Natural killer cell (primary cell): ENCODE data around the gene KCTD17. TPM values are rescaled to one million over a fixed set of nuclear protein-coding genes. Genes with fewer than 3 reads are reported as not detected.
"Not testable (repeated sequence)": the region's sequence is repeated elsewhere in the genome, so short reads cannot be mapped to it uniquely, and the experiment has no call there.

ENCODE experiments used
- ATAC-seq, 3 donors: fragments of 150-1000 bp in 2 of 3; fragments of 200-7000 bp in 1 of 3; cut with Tn5 transposase; 1 replicate in 1 of 3; 2 replicates in 2 of 3; pipeline ENCODE4 v1.10.0; 2021; ENCODE audit warnings: mild to moderate bottlenecking in 2 of 3, moderate library complexity in 2 of 3
- DNase-seq, 2 donors: peaks; one replicate each; pipeline versions ENCODE4 v3.0.0 to v3.0.0-alpha.2; 2013 to 2021; ENCODE audit warnings: mixed read lengths in 1 of 2
- H3K27ac ChIP-seq: one replicate; pipeline ENCODE4 v1.5.1; 2013; ENCODE audit warnings: mild to moderate bottlenecking, low read length
- H3K27me3 ChIP-seq: one replicate; pipeline ENCODE4 v1.6.1; 2013; ENCODE audit warnings: low read length; ENCODE audit not compliant: control insufficient read depth, insufficient read depth
- H3K36me3 ChIP-seq: one replicate; pipeline ENCODE4 v1.6.1; 2013; ENCODE audit warnings: low read length; ENCODE audit not compliant: control insufficient read depth, insufficient read depth
- H3K4me1 ChIP-seq: one replicate; pipeline ENCODE4 v1.6.1; 2013; ENCODE audit warnings: low read length; ENCODE audit not compliant: control insufficient read depth, insufficient read depth
- H3K4me3 ChIP-seq: one replicate; pipeline ENCODE4 v1.5.1; 2013; ENCODE audit warnings: low read length
- H3K9me3 ChIP-seq: one replicate; pipeline ENCODE4 v1.6.1; 2013; ENCODE audit warnings: low read length; ENCODE audit not compliant: control insufficient read depth, insufficient read depth
- H3K27ac Mint-ChIP-seq, 2 donors: one replicate each; pipeline ENCODE4 v1.8.0; 2022; ENCODE audit warnings: mild to moderate bottlenecking in 2 of 2, mixed read lengths in 2 of 2, moderate library complexity in 1 of 2
- H3K27me3 Mint-ChIP-seq, 2 donors: one replicate each; pipeline ENCODE4 v1.8.0; 2022; ENCODE audit warnings: low read depth in 2 of 2, mixed read lengths in 2 of 2
- H3K36me3 Mint-ChIP-seq: one replicate; pipeline ENCODE4 v1.8.0; 2022; ENCODE audit warnings: mixed read lengths
- H3K4me1 Mint-ChIP-seq, 2 donors: one replicate each; pipeline ENCODE4 v1.8.0; 2022; ENCODE audit warnings: mixed read lengths in 2 of 2
- H3K4me3 Mint-ChIP-seq: one replicate; pipeline ENCODE4 v1.8.0; 2022; ENCODE audit warnings: mild to moderate bottlenecking, moderate library complexity, mixed read lengths
- H3K9me3 Mint-ChIP-seq, 2 donors: one replicate each; pipeline ENCODE4 v1.8.0; 2022; ENCODE audit warnings: mixed read lengths in 2 of 2
- CTCF ChIP-seq: fragments of 200-600 bp; IDR thresholded peaks from one replicate; pipeline ENCODE4 v1.8.0; 2022; ENCODE audit warnings: antibody characterized with exemption
- WGBS: methylation state at CpG from one replicate; pipeline ENCODE4 v1.1.7; 2013; ENCODE audit warnings: missing lambda C conversion rate; ENCODE audit not compliant: insufficient coverage; 5-methylcytosine and 5-hydroxymethylcytosine counted together
- intact Hi-C: fragments of 100-400 bp; cut with micrococcal nuclease; formaldehyde crosslinking; loops from one replicate; pipeline ENCODE4 v1.14.2; 2022
- total RNA-seq, 4 donors: library from RNA; stranded (reverse); fragments of 120-200 nt in 1 of 4; gene quantifications; one replicate each; pipeline versions ENCODE4 v1.2.3 to v1.2.4, GENCODE V29; 2013 to 2022

Gene KCTD17
- total RNA-seq, 3 donors from 2014 or later (not counting 1 experiment from before 2014, with no cell fraction given), result 21.3 to 29.4 (median 22.9) TPM

GRCh38 chr22:37069319-37069718 lies 17.8 kb downstream of the KCTD17 start:
- Histone ChIP-seq H3K27me3 (peaks cover 13% of the 10 kb centered on the region), H3K4me3 (no peak overlapping the region), H3K27ac (no peak overlapping the region), H3K9me3 (no peaks in the 10 kb centered on the region), H3K36me3 (no peaks in the 10 kb centered on the region), H3K4me1 (no peaks in the 10 kb centered on the region)
- 44% methylated on average over 11 of the region's 11 CpGs for WGBS
- no peaks in the 10 kb centered on the region for H3K9me3 Mint-ChIP-seq
- TF ChIP-seq CTCF, result no peak
- DNase-seq (no peak), ATAC-seq (no peak)
- no peaks in the 10 kb centered on the region for H3K36me3 Mint-ChIP-seq
- no peak overlapping the region for H3K27ac Mint-ChIP-seq
- H3K27me3 Mint-ChIP-seq, result peaks cover 17 to 19% of the 10 kb centered on the region in 2 donors
- H3K4me3 Mint-ChIP-seq, result no peak overlapping the region
- intact Hi-C loops, result no loop called here
- H3K4me1 Mint-ChIP-seq, result no peaks in the 10 kb centered on the region

GRCh38 chr22:37069719-37070118 lies 18.2 kb downstream of the KCTD17 start:
- H3K4me1 Mint-ChIP-seq, result no peaks in the 10 kb centered on the region
- Histone ChIP-seq H3K27ac (no peak overlapping the region), H3K36me3 (no peaks in the 10 kb centered on the region), H3K27me3 (peaks cover 13% of the 10 kb centered on the region), H3K4me1 (no peaks in the 10 kb centered on the region), H3K9me3 (no peaks in the 10 kb centered on the region), H3K4me3 (no peak overlapping the region)
- intact Hi-C loops, result no loop called here
- TF ChIP-seq CTCF, result no peak
- no peak overlapping the region for H3K27ac Mint-ChIP-seq
- no peak for ATAC-seq
- 76% methylated on average over 9 of the region's 9 CpGs for WGBS
- no peaks in the 10 kb centered on the region for H3K9me3 Mint-ChIP-seq
- H3K4me3 Mint-ChIP-seq, result no peak overlapping the region
- DNase-seq, result no peak
- no peaks in the 10 kb centered on the region for H3K36me3 Mint-ChIP-seq
- peaks cover 17 to 19% of the 10 kb centered on the region in 2 donors for H3K27me3 Mint-ChIP-seq

GRCh38 chr22:37070334-37070733 lies 18.8 kb downstream of the KCTD17 start:
- Mint-ChIP-seq H3K27ac (no peak overlapping the region), H3K4me1 (no peaks in the 10 kb centered on the region), H3K9me3 (no peaks in the 10 kb centered on the region), H3K36me3 (no peaks in the 10 kb centered on the region), H3K27me3 (peaks cover 19% of the 10 kb centered on the region in 2 donors), H3K4me3 (no peak overlapping the region)
- TF ChIP-seq CTCF, result no peak
- no peaks in the 10 kb centered on the region for H3K36me3 ChIP-seq
- intact Hi-C loops, result no loop called here
- H3K9me3 ChIP-seq, result no peaks in the 10 kb centered on the region
- ATAC-seq, result no peak
- peaks cover 13% of the 10 kb centered on the region for H3K27me3 ChIP-seq
- DNase-seq, result no peak
- H3K4me1 ChIP-seq, result no peaks in the 10 kb centered on the region
- H3K27ac ChIP-seq, result no peak overlapping the region
- 84% methylated on average over 8 of the region's 8 CpGs for WGBS
- H3K4me3 ChIP-seq, result no peak overlapping the region

GRCh38 chr22:37070744-37071143 lies 19.2 kb downstream of the KCTD17 start:
- Mint-ChIP-seq H3K4me3 (no peak overlapping the region), H3K4me1 (no peaks in the 10 kb centered on the region), H3K27me3 (peaks cover 19 to 22% of the 10 kb centered on the region in 2 donors), H3K36me3 (no peaks in the 10 kb centered on the region), H3K9me3 (no peaks in the 10 kb centered on the region), H3K27ac (no peak overlapping the region)
- DNase-seq (no peak), ATAC-seq (no peak)
- Histone ChIP-seq H3K4me3 (no peak overlapping the region), H3K27ac (no peak overlapping the region), H3K4me1 (no peaks in the 10 kb centered on the region), H3K36me3 (no peaks in the 10 kb centered on the region), H3K27me3 (peaks cover 13% of the 10 kb centered on the region), H3K9me3 (no peaks in the 10 kb centered on the region)
- TF ChIP-seq CTCF, result no peak
- WGBS, result 53% methylated on average over 9 of the region's 9 CpGs
- intact Hi-C loops, result no loop called here

- H3K36me3 Mint-ChIP-seq, H3K36me3 ChIP-seq, H3K27ac ChIP-seq, H3K9me3 Mint-ChIP-seq, DNase-seq, H3K27ac Mint-ChIP-seq, H3K4me1 Mint-ChIP-seq, H3K9me3 ChIP-seq, H3K4me3 Mint-ChIP-seq, H3K4me1 ChIP-seq, ATAC-seq, H3K4me3 ChIP-seq, intact Hi-C loops: not testable (repeated sequence)
- WGBS, result 95% methylated on average over 5 of the region's 5 CpGs
- H3K27me3 Mint-ChIP-seq, result peaks cover 19 to 23% of the 10 kb centered on the region in 2 donors
- peaks cover 13% of the 10 kb centered on the region for H3K27me3 ChIP-seq
Measured at GRCh38 chr22:37071850-37072592, 20.5 kb downstream of the KCTD17 start.
